Measurements from ENCODE around the gene PISD.

Gene PISD

DNA sequence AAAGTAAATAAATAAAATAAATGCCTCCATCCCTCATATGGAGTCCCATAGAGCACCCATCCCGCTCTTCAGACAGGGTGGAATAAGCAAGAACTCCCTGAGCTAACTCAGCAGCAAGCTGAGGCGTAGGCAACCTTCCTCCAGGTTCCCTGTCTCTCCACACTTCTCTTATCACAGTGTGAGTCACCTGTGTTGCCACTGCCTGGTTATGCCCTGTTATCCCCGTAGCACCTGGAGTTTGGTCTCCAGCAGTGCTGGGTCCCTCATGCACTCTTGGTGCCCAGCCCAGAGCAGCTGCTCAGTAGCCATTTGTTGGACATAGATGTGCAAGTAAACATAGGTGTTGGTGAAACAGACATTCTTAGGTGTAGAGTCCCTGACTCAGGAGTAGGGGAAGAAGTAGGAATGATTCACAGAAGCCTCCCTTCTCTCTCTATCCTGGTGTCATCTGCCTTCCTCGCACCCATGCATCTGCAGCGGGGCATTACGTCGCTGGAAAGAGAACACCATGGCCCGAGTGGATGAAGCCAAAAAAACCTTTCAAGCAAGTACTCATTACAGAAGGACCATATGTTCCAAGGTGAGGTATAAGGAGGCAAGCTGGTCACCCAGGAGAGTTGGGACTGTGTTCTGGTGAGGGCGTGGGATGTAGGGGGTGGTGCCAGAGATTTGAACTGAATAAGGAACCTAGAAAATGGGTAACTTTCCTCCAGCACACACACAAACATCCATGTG is 56.0 kb downstream of the PISD start:
- H4K20me1 ChIP-seq (ENCODE audit: low read depth, low read length), result no peaks in the 10 kb centered on the region
- no peaks in the 10 kb centered on the region for H3K27me3 ChIP-seq (ENCODE audit: low read length)
- no peak overlapping the region for H3K27ac ChIP-seq (ENCODE audit: low read depth, low read length)
- peaks cover 4% of the 10 kb centered on the region; the same call in 1 of the 2 replicates for H3K36me3 ChIP-seq (ENCODE audit: low read length)
- TF ChIP-seq EZH2phosphoT487 (conservative IDR thresholded peaks at IDR 0.05; ENCODE audit: low read length), result no peak
- TF ChIP-seq, protein P1, sequence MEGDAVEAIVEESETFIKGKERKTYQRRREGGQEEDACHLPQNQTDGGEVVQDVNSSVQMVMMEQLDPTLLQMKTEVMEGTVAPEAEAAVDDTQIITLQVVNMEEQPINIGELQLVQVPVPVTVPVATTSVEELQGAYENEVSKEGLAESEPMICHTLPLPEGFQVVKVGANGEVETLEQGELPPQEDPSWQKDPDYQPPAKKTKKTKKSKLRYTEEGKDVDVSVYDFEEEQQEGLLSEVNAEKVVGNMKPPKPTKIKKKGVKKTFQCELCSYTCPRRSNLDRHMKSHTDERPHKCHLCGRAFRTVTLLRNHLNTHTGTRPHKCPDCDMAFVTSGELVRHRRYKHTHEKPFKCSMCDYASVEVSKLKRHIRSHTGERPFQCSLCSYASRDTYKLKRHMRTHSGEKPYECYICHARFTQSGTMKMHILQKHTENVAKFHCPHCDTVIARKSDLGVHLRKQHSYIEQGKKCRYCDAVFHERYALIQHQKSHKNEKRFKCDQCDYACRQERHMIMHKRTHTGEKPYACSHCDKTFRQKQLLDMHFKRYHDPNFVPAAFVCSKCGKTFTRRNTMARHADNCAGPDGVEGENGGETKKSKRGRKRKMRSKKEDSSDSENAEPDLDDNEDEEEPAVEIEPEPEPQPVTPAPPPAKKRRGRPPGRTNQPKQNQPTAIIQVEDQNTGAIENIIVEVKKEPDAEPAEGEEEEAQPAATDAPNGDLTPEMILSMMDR (IDR thresholded peaks at IDR 0.05; ENCODE audit: insufficient read depth, low read length, poor library complexity, severe bottlenecking), result no peak
- H3K9me3 ChIP-seq (ENCODE audit: insufficient read depth, low read length), result no peaks in the 10 kb centered on the region
- no peaks in the 10 kb centered on the region for H3K9me2 ChIP-seq (replicated peaks; ENCODE audit: insufficient read depth, low read length)
- no peak overlapping the region for H3K4me2 ChIP-seq (ENCODE audit: low read depth, low read length, poor library complexity, severe bottlenecking)
- H3F3A ChIP-seq (ENCODE audit: insufficient read depth), result no peaks in the 10 kb centered on the region
- H2AFZ ChIP-seq (ENCODE audit: low read depth, low read length, severe bottlenecking), result no peak overlapping the region
- no peaks in the 10 kb centered on the region for H3K79me2 ChIP-seq (ENCODE audit: insufficient read depth, low read length)
- H3K4me3 ChIP-seq (ENCODE audit: insufficient read depth, low read length, poor library complexity, severe bottlenecking), result no peak overlapping the region
- H3K9ac ChIP-seq (ENCODE audit: low read length), result no peak overlapping the region

DNA sequence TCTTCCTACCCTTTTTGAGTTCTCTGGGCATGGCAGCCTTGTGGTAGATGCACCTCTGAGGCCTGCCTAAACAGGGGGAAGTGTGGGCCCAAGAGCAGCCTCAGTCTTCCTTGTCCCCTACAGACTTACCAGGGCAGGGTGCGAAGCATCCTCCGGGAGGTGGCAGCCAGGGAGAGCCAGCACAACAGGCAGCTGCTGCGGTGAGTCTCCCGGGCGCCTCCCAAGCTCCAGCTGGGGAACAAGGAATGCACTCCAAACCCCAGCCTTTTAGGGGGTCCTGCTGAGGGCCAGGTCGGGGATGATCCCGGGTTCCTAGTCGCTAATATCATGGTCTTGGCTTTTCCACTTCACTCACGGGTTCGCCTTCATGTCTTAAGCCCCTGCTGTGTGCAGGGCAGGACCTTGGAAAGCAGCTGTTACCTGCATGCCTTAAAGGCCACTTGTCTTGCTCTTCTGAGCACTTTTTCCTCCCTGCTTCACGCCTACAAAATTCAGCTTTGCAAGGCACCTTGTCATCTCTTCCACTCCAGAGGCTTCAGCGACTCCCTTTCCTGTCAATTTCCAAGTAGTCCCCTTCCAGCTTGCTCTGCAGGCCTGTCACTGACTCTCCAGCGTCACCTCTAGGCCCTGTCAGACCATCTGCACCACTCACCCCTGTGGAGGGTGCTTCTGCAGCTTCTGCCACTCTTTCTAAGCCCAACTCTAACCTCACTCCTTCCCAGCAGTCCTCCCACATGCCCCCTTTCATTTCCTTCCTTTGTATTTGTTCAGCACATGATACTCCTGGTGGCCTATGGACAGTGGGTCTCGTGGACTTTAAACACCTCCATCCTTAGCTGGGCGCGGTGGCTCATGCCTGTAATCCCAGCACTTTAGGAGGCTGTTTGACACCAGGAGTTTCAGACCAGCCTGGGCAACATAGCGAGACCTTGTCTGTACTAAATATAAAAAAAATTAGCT is 57.0 kb downstream of the PISD start:
- Histone ChIP-seq H3K36me3 (ENCODE audit: low read length) (peaks cover 4% of the 10 kb centered on the region; the same call in 1 of the 2 replicates), H3K79me2 (ENCODE audit: insufficient read depth, low read length) (no peaks in the 10 kb centered on the region), H3K4me3 (ENCODE audit: insufficient read depth, low read length, poor library complexity, severe bottlenecking) (no peak overlapping the region), H3K9ac (ENCODE audit: low read length) (no peak overlapping the region), H2AFZ (ENCODE audit: low read depth, low read length, severe bottlenecking) (no peak overlapping the region), H3K27ac (ENCODE audit: low read depth, low read length) (no peak overlapping the region), H3K9me2 (replicated peaks; ENCODE audit: insufficient read depth, low read length) (no peaks in the 10 kb centered on the region), H3K4me2 (ENCODE audit: low read depth, low read length, poor library complexity, severe bottlenecking) (no peak overlapping the region), H3F3A (ENCODE audit: insufficient read depth) (no peaks in the 10 kb centered on the region), H3K27me3 (ENCODE audit: low read length) (no peaks in the 10 kb centered on the region), H4K20me1 (ENCODE audit: low read depth, low read length) (no peaks in the 10 kb centered on the region), H3K9me3 (ENCODE audit: insufficient read depth, low read length) (no peaks in the 10 kb centered on the region)
- TF ChIP-seq, protein P1 (IDR thresholded peaks at IDR 0.05; ENCODE audit: insufficient read depth, low read length, poor library complexity, severe bottlenecking), result no peak
- no peak for TF ChIP-seq EZH2phosphoT487 (conservative IDR thresholded peaks at IDR 0.05; ENCODE audit: low read length)

- no peaks in the 10 kb centered on the region for H4K20me1 ChIP-seq (ENCODE audit: low read depth, low read length)
- no peak overlapping the region for H3K9ac ChIP-seq (ENCODE audit: low read length)
- peaks cover 4% of the 10 kb centered on the region; the same call in 1 of the 2 replicates for H3K36me3 ChIP-seq (ENCODE audit: low read length)
- no peak overlapping the region for H3K4me2 ChIP-seq (ENCODE audit: low read depth, low read length, poor library complexity, severe bottlenecking)
- no peaks in the 10 kb centered on the region for H3F3A ChIP-seq (ENCODE audit: insufficient read depth)
- no peaks in the 10 kb centered on the region for H3K27me3 ChIP-seq (ENCODE audit: low read length)
- TF ChIP-seq EZH2phosphoT487 (conservative IDR thresholded peaks at IDR 0.05; ENCODE audit: low read length), result no peak
- TF ChIP-seq, protein P1 (IDR thresholded peaks at IDR 0.05; ENCODE audit: insufficient read depth, low read length, poor library complexity, severe bottlenecking), result no peak
- no peak overlapping the region for H3K27ac ChIP-seq (ENCODE audit: low read depth, low read length)
- H2AFZ ChIP-seq (ENCODE audit: low read depth, low read length, severe bottlenecking), result no peak overlapping the region
- H3K9me3 ChIP-seq (ENCODE audit: insufficient read depth, low read length), result no peaks in the 10 kb centered on the region
- no peak overlapping the region for H3K4me3 ChIP-seq (ENCODE audit: insufficient read depth, low read length, poor library complexity, severe bottlenecking)
- no peaks in the 10 kb centered on the region for H3K9me2 ChIP-seq (replicated peaks; ENCODE audit: insufficient read depth, low read length)
- no peaks in the 10 kb centered on the region for H3K79me2 ChIP-seq (ENCODE audit: insufficient read depth, low read length)
Measured at GRCh38 chr22:31604137-31604705, 57.8 kb downstream of the PISD start.
